HepG2 (cell line): Measurements from ENCODE around the gene ZNF230. TPM values are rescaled to one million over a fixed set of nuclear protein-coding genes. Genes with fewer than 3 reads are reported as not detected.

ENCODE experiments used
- ATM ChIP-seq: fragments of 450-650 bp; IDR thresholded peaks from 2 replicates; pipeline ENCODE4 v1.7.1; 2017; ENCODE audit warnings: mild to moderate bottlenecking, borderline replicate concordance
- EP300 ChIP-seq, 3 experiments: sonication (generic) in 1 of 3; formaldehyde crosslinking in 1 of 3; IDR thresholded peaks; 2 replicates each; pipeline versions ENCODE4 v1.5.1 to v1.6.1; 2011 to 2020; ENCODE audit warnings: low read depth in 2 of 3, low read length in 2 of 3, borderline replicate concordance in 1 of 3, improper control_type of control experiment in 1 of 3, mild to moderate bottlenecking in 1 of 3, missing genetic modification reagents in 1 of 3, moderate library complexity in 1 of 3
- ETV6 ChIP-seq: sonication (generic); formaldehyde crosslinking; conservative IDR thresholded peaks from 2 replicates; pipeline ENCODE4 v1.4.0; 2020; ENCODE audit warnings: missing genetic modification reagents
- HMGA1 ChIP-seq: sonication (generic); formaldehyde crosslinking; conservative IDR thresholded peaks from 2 replicates; pipeline ENCODE4 v1.4.0; 2020; ENCODE audit warnings: missing genetic modification reagents
- KMT2B ChIP-seq: IDR thresholded peaks from 2 replicates; pipeline ENCODE4 v1.6.1; 2016; ENCODE audit warnings: missing genetic modification reagents, missing compliant biosample characterization
- LCORL ChIP-seq, 2 experiments: fragments of 450-650 bp in 1 of 2; sonication (generic) in 1 of 2; formaldehyde crosslinking in 1 of 2; IDR thresholded peaks; 2 replicates each; pipeline versions ENCODE4 v1.5.0 to v1.6.1; 2017 to 2020; ENCODE audit warnings: antibody characterized with exemption in 1 of 2, missing genetic modification reagents in 1 of 2
- PRMT3 ChIP-seq: sonication (generic); formaldehyde crosslinking; IDR thresholded peaks from 2 replicates; pipeline ENCODE4 v1.8.1; 2022; ENCODE audit warnings: low read depth, mild to moderate bottlenecking, moderate library complexity, missing genetic modification reagents, borderline replicate concordance
- SATB2 ChIP-seq: sonication (generic); formaldehyde crosslinking; IDR thresholded peaks from 2 replicates; pipeline ENCODE4 v1.5.0; 2020; ENCODE audit warnings: missing genetic modification reagents
- SIX4 ChIP-seq: sonication (generic); formaldehyde crosslinking; IDR thresholded peaks from 2 replicates; pipeline ENCODE4 v1.4.0; 2020; ENCODE audit warnings: missing genetic modification reagents
- SMAD1 ChIP-seq: sonication (generic); formaldehyde crosslinking; IDR thresholded peaks from 2 replicates; pipeline ENCODE4 v1.4.0; 2020; ENCODE audit warnings: missing genetic modification reagents, low read depth, mild to moderate bottlenecking, borderline replicate concordance
- YEATS4 ChIP-seq: sonication (generic); formaldehyde crosslinking; IDR thresholded peaks from 2 replicates; pipeline ENCODE4 v1.4.0; 2020; ENCODE audit warnings: missing genetic modification reagents, borderline replicate concordance
- ZBTB21 ChIP-seq: sonication (generic); formaldehyde crosslinking; IDR thresholded peaks from 2 replicates; pipeline ENCODE4 v1.4.0; 2020; ENCODE audit warnings: missing genetic modification reagents
- ZFP37 ChIP-seq: sonication (generic); formaldehyde crosslinking; IDR thresholded peaks from 2 replicates; pipeline ENCODE4 v1.4.0; 2020; ENCODE audit warnings: missing genetic modification reagents, borderline replicate concordance
- ZNF720 ChIP-seq: sonication (generic); formaldehyde crosslinking; IDR thresholded peaks from 2 replicates; pipeline ENCODE4 v1.4.0; 2020; ENCODE audit warnings: missing genetic modification reagents
- ZNF792 ChIP-seq: IDR thresholded peaks from 2 replicates; pipeline ENCODE4 v1.6.1; 2016
- polyA plus RNA-seq, 8 experiments: library from polyadenylated mRNA; depleted of rRNA in 3 of 8; stranded (reverse) in 7 of 8; unstranded in 1 of 8; fragments of >200 nt; fragmentation: Illumina TruSeq in 4 of 8; extraction: Trizol in 4 of 8; gene quantifications; 2 replicates each; pipeline versions ENCODE4 v1.2.1 to v1.2.3, GENCODE V29; 2011 to 2016; ENCODE audit warnings: low read depth in 4 of 8, missing spikeins in 1 of 8, mixed read lengths in 1 of 8; ENCODE audit not compliant: insufficient read depth in 1 of 8
- total RNA-seq, 5 experiments: library from RNA; depleted of rRNA; stranded (reverse); fragments of >200 nt; fragmentation: Illumina TruSeq; extraction: Trizol; gene quantifications; 2 replicates each; pipeline ENCODE4 v1.2.3, GENCODE V29; 2016; ENCODE audit warnings: low read depth in 1 of 5
- TF ChIP-seq, protein P1 (sequence below): sonication (generic); formaldehyde crosslinking; IDR thresholded peaks from 2 replicates; pipeline ENCODE4 v1.5.1; 2020; ENCODE audit warnings: missing genetic modification reagents, mild to moderate bottlenecking, borderline replicate concordance
- TF ChIP-seq, protein P2 (sequence below): fragments of 450-650 bp; IDR thresholded peaks from 2 replicates; pipeline ENCODE4 v1.6.1; 2016
- TF ChIP-seq, protein P3 (sequence below): sonication (generic); formaldehyde crosslinking; IDR thresholded peaks from 2 replicates; pipeline ENCODE4 v1.9.0; 2021; ENCODE audit warnings: missing genetic modification reagents, borderline replicate concordance
- TF ChIP-seq, protein P4 (sequence below): sonication (generic); formaldehyde crosslinking; IDR thresholded peaks from 2 replicates; pipeline ENCODE4 v1.4.0; 2020; ENCODE audit warnings: missing genetic modification reagents, low read depth, mild to moderate bottlenecking, borderline replicate concordance
- TF ChIP-seq, protein P5 (sequence below): sonication (generic); IDR thresholded peaks from 2 replicates; pipeline ENCODE4 v1.6.1; 2016; ENCODE audit warnings: low read depth, borderline replicate concordance

ZNF230 gene
- total and polyA plus RNA-seq, 2 of the 13 experiments (the other 11 are each of a cell fraction or from before 2014, with no cell fraction given): 2.4 to 5.5 TPM

DNA sequence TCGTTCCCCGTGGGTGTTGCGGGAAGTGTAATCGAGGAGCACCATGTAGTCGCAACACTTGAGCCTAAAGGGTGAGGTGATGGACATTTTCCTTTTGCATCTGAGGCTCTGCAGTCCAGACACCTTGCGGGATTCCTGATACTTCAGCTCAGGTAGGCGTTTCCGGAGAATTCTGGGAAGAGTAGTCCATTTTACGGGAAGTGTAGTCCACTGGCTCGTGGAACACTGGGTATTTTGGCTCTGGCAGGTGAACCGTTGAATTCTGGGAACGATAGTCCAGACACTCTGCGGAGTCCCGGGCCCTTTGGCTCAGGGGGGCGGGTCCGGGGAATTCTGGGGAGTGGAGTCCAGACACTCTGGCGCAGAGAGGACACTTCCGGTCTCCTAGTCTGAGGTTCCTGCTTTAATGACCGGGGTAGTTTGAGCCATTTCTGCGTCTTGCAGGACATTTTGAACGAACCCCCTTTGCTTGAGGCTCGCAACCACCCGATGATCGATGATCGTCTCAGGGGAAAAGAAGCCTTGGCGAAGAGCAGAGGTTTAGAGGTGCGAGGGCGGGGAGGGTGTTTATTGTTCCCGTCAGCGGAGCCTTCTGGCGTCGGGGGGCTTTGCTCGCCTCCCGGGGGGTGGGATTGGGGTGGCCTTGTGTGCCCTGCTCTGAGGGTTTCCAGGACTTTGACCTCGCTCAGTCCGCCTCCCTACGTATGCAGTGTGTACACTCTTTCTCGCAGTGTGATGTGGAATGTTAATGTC lies 49.1 kb downstream of the ZNF230 start, which contains the start of gene ZNF223 (continued):
- TF ChIP-seq KMT2B (peak; percentile 70; the same call in 1 of the 2 replicates), YEATS4 (peak; percentile 68), ETV6 (no peak), EP300 (IDR thresholded peaks at IDR 0.05; ENCODE audit: low read depth in 2 of 2, low read length in 2 of 2) (peak in 1 of 2 experiments; percentile 30; a peak in 1 of 4 replicates), EP300 (CRISPR knock-in tag; IDR thresholded peaks at IDR 0.05; ENCODE audit: borderline replicate concordance) (no peak), SMAD1 (no peak), HMGA1 (CRISPR knock-in tag) (no peak), LCORL (IDR thresholded peaks at IDR 0.05) (no peak), LCORL (CRISPR knock-in tag; IDR thresholded peaks at IDR 0.05) (peak; percentile 61), ZNF792 (CRISPR knock-in tag) (0 out of 2 replicates have a peak, but pooled peaks have one; percentile 27), PRMT3 (CRISPR knock-in tag) (no peak), ZNF720 (CRISPR knock-in tag) (no peak), SATB2 (CRISPR knock-in tag) (no peak), ZFP37 (CRISPR knock-in tag) (no peak), ZBTB21 (CRISPR knock-in tag) (no peak), ATM (no peak), SIX4 (no peak)
- TF ChIP-seq, protein P1, sequence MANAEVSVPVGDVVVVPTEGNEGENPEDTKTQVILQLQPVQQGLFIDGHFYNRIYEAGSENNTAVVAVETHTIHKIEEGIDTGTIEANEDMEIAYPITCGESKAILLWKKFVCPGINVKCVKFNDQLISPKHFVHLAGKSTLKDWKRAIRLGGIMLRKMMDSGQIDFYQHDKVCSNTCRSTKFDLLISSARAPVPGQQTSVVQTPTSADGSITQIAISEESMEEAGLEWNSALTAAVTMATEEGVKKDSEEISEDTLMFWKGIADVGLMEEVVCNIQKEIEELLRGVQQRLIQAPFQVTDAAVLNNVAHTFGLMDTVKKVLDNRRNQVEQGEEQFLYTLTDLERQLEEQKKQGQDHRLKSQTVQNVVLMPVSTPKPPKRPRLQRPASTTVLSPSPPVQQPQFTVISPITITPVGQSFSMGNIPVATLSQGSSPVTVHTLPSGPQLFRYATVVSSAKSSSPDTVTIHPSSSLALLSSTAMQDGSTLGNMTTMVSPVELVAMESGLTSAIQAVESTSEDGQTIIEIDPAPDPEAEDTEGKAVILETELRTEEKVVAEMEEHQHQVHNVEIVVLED (CRISPR knock-in tag): peak; percentile 83; the same call in 1 of the 2 replicates
- TF ChIP-seq, protein P2, sequence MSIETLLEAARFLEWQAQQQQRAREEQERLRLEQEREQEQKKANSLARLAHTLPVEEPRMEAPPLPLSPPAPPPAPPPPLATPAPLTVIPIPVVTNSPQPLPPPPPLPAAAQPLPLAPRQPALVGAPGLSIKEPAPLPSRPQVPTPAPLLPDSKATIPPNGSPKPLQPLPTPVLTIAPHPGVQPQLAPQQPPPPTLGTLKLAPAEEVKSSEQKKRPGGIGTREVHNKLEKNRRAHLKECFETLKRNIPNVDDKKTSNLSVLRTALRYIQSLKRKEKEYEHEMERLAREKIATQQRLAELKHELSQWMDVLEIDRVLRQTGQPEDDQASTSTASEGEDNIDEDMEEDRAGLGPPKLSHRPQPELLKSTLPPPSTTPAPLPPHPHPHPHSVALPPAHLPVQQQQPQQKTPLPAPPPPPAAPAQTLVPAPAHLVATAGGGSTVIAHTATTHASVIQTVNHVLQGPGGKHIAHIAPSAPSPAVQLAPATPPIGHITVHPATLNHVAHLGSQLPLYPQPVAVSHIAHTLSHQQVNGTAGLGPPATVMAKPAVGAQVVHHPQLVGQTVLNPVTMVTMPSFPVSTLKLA: no peak
- TF ChIP-seq, protein P3, sequence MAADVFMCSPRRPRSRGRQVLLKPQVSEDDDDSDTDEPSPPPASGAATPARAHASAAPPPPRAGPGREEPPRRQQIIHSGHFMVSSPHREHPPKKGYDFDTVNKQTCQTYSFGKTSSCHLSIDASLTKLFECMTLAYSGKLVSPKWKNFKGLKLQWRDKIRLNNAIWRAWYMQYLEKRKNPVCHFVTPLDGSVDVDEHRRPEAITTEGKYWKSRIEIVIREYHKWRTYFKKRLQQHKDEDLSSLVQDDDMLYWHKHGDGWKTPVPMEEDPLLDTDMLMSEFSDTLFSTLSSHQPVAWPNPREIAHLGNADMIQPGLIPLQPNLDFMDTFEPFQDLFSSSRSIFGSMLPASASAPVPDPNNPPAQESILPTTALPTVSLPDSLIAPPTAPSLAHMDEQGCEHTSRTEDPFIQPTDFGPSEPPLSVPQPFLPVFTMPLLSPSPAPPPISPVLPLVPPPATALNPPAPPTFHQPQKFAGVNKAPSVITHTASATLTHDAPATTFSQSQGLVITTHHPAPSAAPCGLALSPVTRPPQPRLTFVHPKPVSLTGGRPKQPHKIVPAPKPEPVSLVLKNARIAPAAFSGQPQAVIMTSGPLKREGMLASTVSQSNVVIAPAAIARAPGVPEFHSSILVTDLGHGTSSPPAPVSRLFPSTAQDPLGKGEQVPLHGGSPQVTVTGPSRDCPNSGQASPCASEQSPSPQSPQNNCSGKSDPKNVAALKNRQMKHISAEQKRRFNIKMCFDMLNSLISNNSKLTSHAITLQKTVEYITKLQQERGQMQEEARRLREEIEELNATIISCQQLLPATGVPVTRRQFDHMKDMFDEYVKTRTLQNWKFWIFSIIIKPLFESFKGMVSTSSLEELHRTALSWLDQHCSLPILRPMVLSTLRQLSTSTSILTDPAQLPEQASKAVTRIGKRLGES (CRISPR knock-in tag): no peak
- TF ChIP-seq, protein P4, sequence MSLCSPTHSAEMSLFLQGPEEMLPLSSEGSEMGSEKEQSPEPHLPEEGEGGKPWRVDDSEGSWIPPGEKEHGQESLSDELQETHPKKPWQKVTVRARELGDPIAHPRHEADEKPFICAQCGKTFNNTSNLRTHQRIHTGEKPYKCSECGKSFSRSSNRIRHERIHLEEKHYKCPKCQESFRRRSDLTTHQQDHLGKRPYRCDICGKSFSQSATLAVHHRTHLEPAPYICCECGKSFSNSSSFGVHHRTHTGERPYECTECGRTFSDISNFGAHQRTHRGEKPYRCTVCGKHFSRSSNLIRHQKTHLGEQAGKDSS (CRISPR knock-in tag): no peak
- TF ChIP-seq, protein P5, sequence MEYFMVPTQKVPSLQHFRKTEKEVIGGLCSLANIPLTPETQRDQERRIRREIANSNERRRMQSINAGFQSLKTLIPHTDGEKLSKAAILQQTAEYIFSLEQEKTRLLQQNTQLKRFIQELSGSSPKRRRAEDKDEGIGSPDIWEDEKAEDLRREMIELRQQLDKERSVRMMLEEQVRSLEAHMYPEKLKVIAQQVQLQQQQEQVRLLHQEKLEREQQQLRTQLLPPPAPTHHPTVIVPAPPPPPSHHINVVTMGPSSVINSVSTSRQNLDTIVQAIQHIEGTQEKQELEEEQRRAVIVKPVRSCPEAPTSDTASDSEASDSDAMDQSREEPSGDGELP: no peak
